A549 (cell line): Measurements from ENCODE around the gene KCNJ14. TPM values are rescaled to one million over a fixed set of nuclear protein-coding genes. Genes with fewer than 3 reads are reported as not detected.
A peak's percentile ranks its signal among the peaks of the same experiment; 100 is the strongest.

Source experiments
- ATAC-seq, 2 experiments: fragments of 200-7000 bp in 1 of 2; fragments of >200 bp in 1 of 2; cut with Nextera tagmentation in 1 of 2; cut with Tn5 transposase in 1 of 2; 3 replicates each; pipeline versions ENCODE4 v1.8.0 to v1.9.1; 2018 to 2020; ENCODE audit warnings: mild to moderate bottlenecking in 1 of 2, moderate library complexity in 1 of 2
- CTCF ChIA-PET: fragments of 300-600 bp; sonication (Branson Sonifier 250); formaldehyde crosslinking; extraction: SDS; loops from one replicate; lab custom pipeline; 2021; ENCODE audit warnings: antibody characterized with exemption, inconsistent platforms; lab: Yijun Ruan, JAX
- POLR2A ChIA-PET: fragments of 350-600 bp; formaldehyde crosslinking; extraction: SDS; loops from one replicate; lab custom pipeline; 2021; ENCODE audit warnings: antibody characterized with exemption, inconsistent platforms; lab: Yijun Ruan, JAX
- DNase-seq, 2 experiments: peaks; one replicate each; pipeline versions ENCODE4 v3.0.0 to v3.0.0-alpha.2; 2011 to 2016; ENCODE audit warnings: low read depth in 1 of 2, low spot score in 1 of 2
- FAIRE-seq: peaks from 2 replicates; lab custom pipeline; 2011; peaks lifted over from hg19 to GRCh38; lab: Jason Lieb, UNC
- H3K27ac ChIP-seq, 2 experiments: fragments of >200 bp; sonication (Bioruptor Twin); formaldehyde crosslinking; 3 replicates each; pipeline ENCODE4 v1.5.1; 2016 to 2017
- H3K4me1 ChIP-seq: fragments of >200 bp; sonication (Bioruptor Twin); formaldehyde crosslinking; 3 replicates; pipeline ENCODE4 v1.6.1; 2016
- H3K4me2 ChIP-seq: fragments of >200 bp; sonication (Bioruptor Twin); formaldehyde crosslinking; 3 replicates; pipeline ENCODE4 v1.6.1; 2016
- H3K4me3 ChIP-seq: fragments of >200 bp; sonication (Bioruptor Twin); formaldehyde crosslinking; 3 replicates; pipeline ENCODE4 v1.5.1; 2016
- H3K9me3 ChIP-seq: fragments of >200 bp; sonication (Bioruptor Twin); formaldehyde crosslinking; 3 replicates; pipeline ENCODE4 v1.6.1; 2016
- CBX8 ChIP-seq: fragments of 200-600 bp; sonication (generic); IDR thresholded peaks from 2 replicates; pipeline ENCODE4 v1.6.1; 2016
- EP300 ChIP-seq, 2 experiments: fragments of >200 bp; sonication (Bioruptor Twin); formaldehyde crosslinking; IDR thresholded peaks; 2 replicates in 1 of 2; 3 replicates in 1 of 2; pipeline ENCODE4 v1.6.1; 2016 to 2017
- FOSB ChIP-seq: fragments of 250-450 bp; sonication (Bioruptor Pico); IDR thresholded peaks from 2 replicates; pipeline ENCODE4 v1.5.0; 2020; ENCODE audit warnings: mild to moderate bottlenecking, moderate library complexity
- GATA3 ChIP-seq: IDR thresholded peaks from 2 replicates; pipeline ENCODE4 v1.6.1; 2012; ENCODE audit warnings: borderline replicate concordance
- HOXA7 ChIP-seq: fragments of 250-450 bp; sonication (Bioruptor Pico); IDR thresholded peaks from 2 replicates; pipeline ENCODE4 v1.5.0; 2020; ENCODE audit warnings: mild to moderate bottlenecking, moderate library complexity
- JUNB ChIP-seq: fragments of >200 bp; sonication (Bioruptor Twin); formaldehyde crosslinking; IDR thresholded peaks from 2 replicates; pipeline ENCODE4 v1.6.1; 2016
- KDM1A ChIP-seq: fragments of 200-600 bp; sonication (generic); IDR thresholded peaks from 2 replicates; pipeline ENCODE4 v1.6.1; 2016; ENCODE audit warnings: low read depth, mild to moderate bottlenecking
- MYC ChIP-seq: IDR thresholded peaks from 2 replicates; pipeline ENCODE4 v1.6.1; 2012; ENCODE audit warnings: mild to moderate bottlenecking, inconsistent platforms, low read length, improper control_type of control experiment, borderline replicate concordance
- NPAS2 ChIP-seq: fragments of 250-450 bp; sonication (Bioruptor Pico); IDR thresholded peaks from 2 replicates; pipeline ENCODE4 v1.8.0; 2022; ENCODE audit warnings: mild to moderate bottlenecking, moderate library complexity, borderline replicate concordance
- PHF8 ChIP-seq: fragments of 200-600 bp; sonication (generic); IDR thresholded peaks from 2 replicates; pipeline ENCODE4 v1.6.1; 2016; ENCODE audit warnings: low read depth, mild to moderate bottlenecking, antibody characterized with exemption, moderate library complexity, borderline replicate concordance
- RFX5 ChIP-seq: fragments of 450-650 bp; IDR thresholded peaks from 2 replicates; pipeline ENCODE4 v1.7.1; 2014; ENCODE audit warnings: antibody characterized with exemption, mild to moderate bottlenecking, moderate library complexity
- SREBF2 ChIP-seq: fragments of 450-650 bp; IDR thresholded peaks from 2 replicates; pipeline ENCODE4 v1.6.1; 2014; ENCODE audit warnings: mild to moderate bottlenecking, moderate library complexity
- TFCP2L1 ChIP-seq: fragments of 250-450 bp; sonication (Bioruptor Pico); IDR thresholded peaks from 2 replicates; pipeline ENCODE4 v1.5.0; 2021; ENCODE audit warnings: mild to moderate bottlenecking
- ZNF302 ChIP-seq: fragments of 250-450 bp; sonication (Bioruptor Pico); IDR thresholded peaks from 2 replicates; pipeline ENCODE4 v1.9.0; 2021; ENCODE audit warnings: inconsistent platforms, mild to moderate bottlenecking, moderate library complexity
- ZSCAN20 ChIP-seq: fragments of 250-450 bp; sonication (Bioruptor Pico); IDR thresholded peaks from 2 replicates; pipeline ENCODE4 v1.8.0; 2022; ENCODE audit warnings: mild to moderate bottlenecking, moderate library complexity
- WGBS: methylation state at CpG from one replicate; pipeline ENCODE4 v1.1.6; 2017; ENCODE audit errors: missing lambda C conversion rate; 5-methylcytosine and 5-hydroxymethylcytosine counted together
- polyA plus RNA-seq, 4 experiments: library from polyadenylated mRNA; depleted of rRNA in 3 of 4; stranded (reverse); fragments of >200 nt; fragmentation: RNase III in 1 of 4; extraction: RNeasy Plus Mini Kit Qiagen cat#74134 plus additional on column Dnase treatment in 1 of 4; gene quantifications; 2 replicates in 3 of 4; 3 replicates in 1 of 4; pipeline ENCODE4 v1.2.3, GENCODE V29; 2011 to 2017
- TF ChIP-seq, protein P1 (sequence below): fragments of >200 bp; sonication (Bioruptor Twin); formaldehyde crosslinking; IDR thresholded peaks from 2 replicates; pipeline ENCODE4 v1.6.1; 2016
- TF ChIP-seq, protein P2 (sequence below): fragments of >200 bp; sonication (Bioruptor Twin); formaldehyde crosslinking; IDR thresholded peaks from 3 replicates; pipeline ENCODE4 v1.6.1; 2016
- TF ChIP-seq, protein P3 (sequence below): fragments of 450-650 bp; IDR thresholded peaks from 2 replicates; pipeline ENCODE4 v1.6.1; 2014; ENCODE audit warnings: antibody characterized with exemption
- TF ChIP-seq, protein P4 (sequence below): fragments of 150-350 bp; IDR thresholded peaks from 2 replicates; pipeline ENCODE4 v1.6.1; 2014; ENCODE audit warnings: low read depth, mild to moderate bottlenecking, low read length

KCNJ14 gene
- polyA plus RNA-seq, 2 of the 4 experiments (the other 2 are of a cell fraction) = 1.3 to 1.9 TPM

DNA sequence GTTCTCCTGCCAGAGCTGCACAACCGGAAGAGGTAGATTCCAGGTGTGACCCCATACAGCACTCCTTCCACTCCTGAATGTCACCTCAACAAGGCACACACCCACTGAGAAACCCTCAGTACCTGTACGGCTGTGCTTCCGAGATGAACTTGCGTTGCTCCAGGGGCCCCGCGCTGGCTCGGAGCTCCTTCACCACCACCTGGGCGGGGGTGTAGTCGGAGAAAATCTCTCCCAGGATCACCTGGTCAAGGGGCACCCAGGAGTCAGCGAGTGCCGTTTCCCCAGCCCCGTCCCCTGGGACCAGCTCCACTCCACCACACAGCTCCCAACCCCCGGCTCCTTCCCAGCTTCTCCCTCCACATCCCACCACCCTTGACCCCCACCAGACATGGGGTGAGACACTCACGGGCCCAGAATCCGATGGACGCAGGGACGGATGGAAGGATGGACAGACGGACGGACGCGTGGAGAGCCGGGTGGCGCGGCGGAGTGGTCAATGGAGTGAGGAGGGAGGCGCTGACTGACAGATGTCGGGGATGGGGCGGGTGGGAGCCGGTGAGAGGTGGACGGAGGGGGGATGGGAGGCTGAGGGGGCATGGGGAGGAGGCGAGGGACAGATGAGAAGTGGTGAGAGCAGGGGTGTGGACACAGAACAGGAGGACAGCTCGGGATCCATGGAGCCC lies 53.5 kb downstream of the KCNJ14 start:
- ChIA-PET CTCF (interaction anchor here (0.6 to 9.6 kb wide), 21 partner anchors 9 to 189 kb away, joined by 3 to 618 read pairs (median 4); partner anchors contain the start of gene SPACA4), POLR2A (interaction anchor here (1.7 to 5.0 kb wide), 2 partner anchors 15 to 75 kb away, joined by 5 to 40 read pairs; no protein-coding TSS in a partner anchor)
- H3K9me3 ChIP-seq = no peaks in the 10 kb centered on the region

DNA sequence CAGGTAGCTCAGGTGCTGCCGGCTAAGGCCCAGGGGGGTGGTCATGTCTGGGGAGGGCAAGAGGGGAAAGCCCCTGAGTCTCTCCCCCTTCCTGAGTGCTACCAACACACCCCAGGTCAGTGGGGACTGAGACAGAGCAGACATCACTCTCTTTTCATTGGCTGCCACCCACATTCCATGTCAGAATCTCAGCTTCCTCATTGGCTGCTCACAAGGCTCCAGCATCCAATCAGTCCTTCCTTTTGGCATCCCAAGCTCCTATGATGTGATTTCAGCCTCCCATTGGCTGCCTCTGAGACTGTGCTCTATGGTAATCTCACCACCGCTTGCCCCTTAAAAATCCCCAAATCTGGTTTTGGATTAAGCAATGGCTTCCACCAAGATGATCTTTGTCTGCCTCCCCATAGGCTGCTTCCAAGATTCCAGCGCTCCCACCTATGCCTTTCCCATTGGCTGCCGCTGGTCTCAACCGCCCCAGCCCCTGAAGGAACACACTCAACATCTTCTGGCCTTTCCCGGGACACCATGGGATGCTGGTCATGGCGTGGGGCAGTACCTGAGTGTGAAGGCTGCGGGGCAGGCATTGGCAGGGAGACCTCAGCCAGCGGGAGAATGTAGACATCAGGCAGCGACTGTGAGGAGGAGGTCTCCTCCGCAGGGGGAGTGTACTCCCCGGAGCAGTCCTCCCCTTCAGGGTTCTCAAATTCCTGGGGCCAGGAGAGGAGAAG lies 54.3 kb downstream of the KCNJ14 start:
- ChIA-PET POLR2A (interaction anchor here (1.7 kb wide), 1 partner anchor 16 kb away, joined by 5 read pairs; no protein-coding TSS in a partner anchor), CTCF (interaction anchor here (0.6 to 9.6 kb wide), 16 partner anchors 9 to 189 kb away, joined by 3 to 618 read pairs (median 4); partner anchors contain the start of gene SPACA4)
- ATAC-seq (no peak), FAIRE-seq (no peak), DNase-seq (peak in 1 of 2 experiments; percentile 74)
- peaks cover 29% of the 10 kb centered on the region for H3K4me1 ChIP-seq
- H3K4me2 ChIP-seq = no peak overlapping the region
- H3K4me3 ChIP-seq = no peak overlapping the region
- H3K9me3 ChIP-seq = no peaks in the 10 kb centered on the region
- peak overlapping the region in 1 of 2 experiments; percentile 92; a peak in 4 of 6 replicates for H3K27ac ChIP-seq
- WGBS = 92% methylated on average over 12 of the region's 12 CpGs
- TF ChIP-seq GATA3 (no peak), NPAS2 (CRISPR knock-in tag) (no peak), ZNF302 (no peak), RFX5 (no peak), EP300 (IDR thresholded peaks at IDR 0.05) (no peak), MYC (no peak), ZSCAN20 (no peak), CBX8 (no peak), FOSB (CRISPR knock-in tag) (no peak), TFCP2L1 (no peak), SREBF2 (no peak), KDM1A (no peak), JUNB (no peak)
- TF ChIP-seq, protein P1, sequence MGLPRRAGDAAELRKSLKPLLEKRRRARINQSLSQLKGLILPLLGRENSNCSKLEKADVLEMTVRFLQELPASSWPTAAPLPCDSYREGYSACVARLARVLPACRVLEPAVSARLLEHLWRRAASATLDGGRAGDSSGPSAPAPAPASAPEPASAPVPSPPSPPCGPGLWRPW = no peak
- TF ChIP-seq, protein P2, sequence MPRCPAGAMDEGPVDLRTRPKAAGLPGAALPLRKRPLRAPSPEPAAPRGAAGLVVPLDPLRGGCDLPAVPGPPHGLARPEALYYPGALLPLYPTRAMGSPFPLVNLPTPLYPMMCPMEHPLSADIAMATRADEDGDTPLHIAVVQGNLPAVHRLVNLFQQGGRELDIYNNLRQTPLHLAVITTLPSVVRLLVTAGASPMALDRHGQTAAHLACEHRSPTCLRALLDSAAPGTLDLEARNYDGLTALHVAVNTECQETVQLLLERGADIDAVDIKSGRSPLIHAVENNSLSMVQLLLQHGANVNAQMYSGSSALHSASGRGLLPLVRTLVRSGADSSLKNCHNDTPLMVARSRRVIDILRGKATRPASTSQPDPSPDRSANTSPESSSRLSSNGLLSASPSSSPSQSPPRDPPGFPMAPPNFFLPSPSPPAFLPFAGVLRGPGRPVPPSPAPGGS = no peak
- TF ChIP-seq, protein P3, sequence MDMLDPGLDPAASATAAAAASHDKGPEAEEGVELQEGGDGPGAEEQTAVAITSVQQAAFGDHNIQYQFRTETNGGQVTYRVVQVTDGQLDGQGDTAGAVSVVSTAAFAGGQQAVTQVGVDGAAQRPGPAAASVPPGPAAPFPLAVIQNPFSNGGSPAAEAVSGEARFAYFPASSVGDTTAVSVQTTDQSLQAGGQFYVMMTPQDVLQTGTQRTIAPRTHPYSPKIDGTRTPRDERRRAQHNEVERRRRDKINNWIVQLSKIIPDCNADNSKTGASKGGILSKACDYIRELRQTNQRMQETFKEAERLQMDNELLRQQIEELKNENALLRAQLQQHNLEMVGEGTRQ = no peak
- TF ChIP-seq, protein P4, sequence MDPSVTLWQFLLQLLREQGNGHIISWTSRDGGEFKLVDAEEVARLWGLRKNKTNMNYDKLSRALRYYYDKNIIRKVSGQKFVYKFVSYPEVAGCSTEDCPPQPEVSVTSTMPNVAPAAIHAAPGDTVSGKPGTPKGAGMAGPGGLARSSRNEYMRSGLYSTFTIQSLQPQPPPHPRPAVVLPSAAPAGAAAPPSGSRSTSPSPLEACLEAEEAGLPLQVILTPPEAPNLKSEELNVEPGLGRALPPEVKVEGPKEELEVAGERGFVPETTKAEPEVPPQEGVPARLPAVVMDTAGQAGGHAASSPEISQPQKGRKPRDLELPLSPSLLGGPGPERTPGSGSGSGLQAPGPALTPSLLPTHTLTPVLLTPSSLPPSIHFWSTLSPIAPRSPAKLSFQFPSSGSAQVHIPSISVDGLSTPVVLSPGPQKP = no peak

More for the DNA sequence above, 53.5 kb downstream of the KCNJ14 start:
- TF ChIP-seq HOXA7 = no peak
- no peak for TF ChIP-seq PHF8
- TF ChIP-seq, protein P4 = no peak
- Histone ChIP-seq H3K27ac (peak overlapping the region in 1 of 2 experiments; percentile 92; a peak in 3 of 6 replicates), H3K4me3 (no peak overlapping the region), H3K4me1 (peaks cover 24% of the 10 kb centered on the region), H3K4me2 (no peak overlapping the region)
- DNase-seq = no peak
- WGBS = 90% methylated on average over 28 of the region's 32 CpGs
- no peak for FAIRE-seq
- ATAC-seq = no peak
